GM21360 (cell line): ENCODE data around the gene MYO9B.
A peak's percentile ranks its signal among the peaks of the same experiment; 100 is the strongest.

Source experiments
- ATAC-seq: cut with Tn5 transposase; IDR thresholded peaks from one replicate; pipeline ENCODE4 v1.9.1; 2021; ENCODE audit warnings: mild to moderate bottlenecking, moderate library complexity; ENCODE audit not compliant: unreplicated experiment

Gene MYO9B

DNA sequence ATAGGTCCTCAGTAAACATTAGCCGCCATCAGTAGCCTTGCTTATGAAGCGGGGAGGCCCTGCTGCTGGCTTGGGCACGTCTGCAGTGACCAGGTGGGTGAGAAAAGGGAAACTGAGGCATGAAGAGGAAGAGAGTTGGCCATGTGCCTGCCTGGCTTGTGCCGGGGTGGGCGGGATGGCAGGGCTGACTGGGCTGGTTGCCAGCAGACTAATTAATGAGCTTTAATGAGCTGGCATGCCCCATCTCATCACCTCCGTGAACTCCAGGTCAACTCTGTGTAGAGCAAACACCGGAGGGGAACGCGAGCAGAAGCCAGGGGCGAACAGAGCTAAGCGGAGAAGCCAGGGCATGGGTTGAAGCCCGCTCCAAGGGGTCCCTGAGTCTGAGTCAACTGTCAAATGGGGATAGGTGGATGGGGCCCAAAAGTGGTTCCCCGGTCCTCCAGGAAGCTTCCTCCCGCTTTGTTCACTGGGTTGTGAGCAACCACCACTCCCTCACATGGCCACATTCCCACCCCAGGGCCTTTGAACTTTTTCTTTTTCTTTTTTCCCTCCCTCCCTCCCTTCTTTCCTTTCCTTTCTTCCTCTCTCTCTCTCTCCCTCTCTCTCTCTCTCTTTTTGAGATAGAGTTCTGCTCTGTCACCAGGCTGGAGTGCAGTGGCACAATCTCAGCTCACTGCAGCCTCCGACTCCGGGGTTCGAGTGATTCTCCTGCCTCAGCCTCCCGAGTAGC lies 161.4 kb downstream of the MYO9B start:
- ATAC-seq: no peak

DNA sequence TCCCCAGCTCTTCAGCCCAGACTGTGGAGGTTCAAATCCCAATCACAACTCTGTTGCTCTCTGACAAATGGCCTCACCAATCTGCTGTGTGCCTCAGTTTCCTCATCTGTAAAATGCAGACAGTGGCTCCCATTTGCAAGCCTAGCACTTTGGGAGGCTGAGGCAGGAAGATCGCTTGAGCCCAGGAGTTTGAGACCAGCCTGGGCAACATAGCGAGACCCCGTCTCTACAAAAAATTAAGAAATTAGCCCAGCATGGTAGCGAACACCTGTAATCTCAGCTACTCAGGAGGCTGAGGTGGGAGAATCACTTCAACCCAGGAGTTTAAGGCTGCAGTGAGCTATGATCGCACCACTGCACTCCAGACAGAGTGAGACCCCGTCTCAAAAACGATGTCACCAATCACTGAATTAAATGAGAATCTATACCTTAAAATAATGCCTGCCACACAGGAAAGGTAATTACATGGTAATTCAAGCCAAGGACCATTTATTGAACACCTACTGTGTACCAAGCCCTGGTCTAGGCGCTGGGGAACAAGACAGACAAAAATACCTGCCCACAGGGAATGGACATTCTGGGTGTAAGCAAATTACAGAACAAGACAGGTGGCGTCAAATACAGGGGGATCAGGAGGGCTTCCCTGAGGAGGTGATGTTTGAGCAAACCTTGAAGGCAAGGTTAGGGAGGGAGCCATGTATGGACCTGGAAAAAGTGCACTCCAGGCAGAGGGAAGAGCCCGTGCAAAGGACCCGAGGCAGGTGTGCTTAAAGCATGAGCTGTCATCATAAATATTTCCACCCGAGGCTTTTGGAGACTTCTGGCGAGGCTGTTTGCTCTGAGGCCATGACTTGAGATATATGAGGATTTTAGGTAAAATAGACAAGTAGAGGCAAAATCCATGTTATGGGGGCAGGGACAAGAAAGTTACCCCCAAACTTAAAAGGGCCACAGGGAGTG lies 162.4 kb downstream of the MYO9B start:
- ATAC-seq: no peak

DNA sequence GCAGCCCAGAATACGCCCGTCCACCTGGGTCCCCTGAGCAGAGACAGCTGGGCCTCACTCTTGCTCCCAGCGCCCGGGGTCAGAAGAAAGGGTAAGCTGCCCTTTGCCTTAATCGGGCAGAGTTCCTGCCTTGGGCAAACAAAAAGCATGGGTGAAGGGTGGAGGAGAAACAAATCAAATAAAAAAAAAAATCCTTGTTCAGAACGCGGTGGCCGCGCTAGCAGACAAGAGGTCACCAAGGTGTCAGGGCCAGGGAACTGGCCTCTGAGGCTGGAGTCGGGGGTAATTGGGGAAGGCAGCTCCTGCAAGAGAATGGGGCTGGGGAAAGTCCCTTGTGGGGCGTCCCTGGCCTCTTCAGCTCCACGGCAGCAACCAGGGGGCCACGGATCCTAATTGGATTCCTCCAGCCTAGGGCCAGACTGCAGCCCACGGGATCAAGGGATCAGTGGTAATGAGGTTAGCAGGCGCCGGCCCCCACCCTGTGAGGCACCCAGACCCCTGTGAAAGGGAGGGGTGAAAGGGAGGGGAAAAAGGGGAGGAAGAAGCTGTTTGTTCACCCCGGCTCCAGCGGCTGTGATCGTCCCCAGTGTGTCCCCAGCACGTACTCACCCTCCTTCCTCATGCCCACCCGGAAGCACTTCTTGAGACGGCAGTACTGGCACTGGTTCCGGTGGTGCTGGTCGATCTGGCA lies 164.6 kb downstream of the MYO9B start:
- ATAC-seq: no peak

DNA sequence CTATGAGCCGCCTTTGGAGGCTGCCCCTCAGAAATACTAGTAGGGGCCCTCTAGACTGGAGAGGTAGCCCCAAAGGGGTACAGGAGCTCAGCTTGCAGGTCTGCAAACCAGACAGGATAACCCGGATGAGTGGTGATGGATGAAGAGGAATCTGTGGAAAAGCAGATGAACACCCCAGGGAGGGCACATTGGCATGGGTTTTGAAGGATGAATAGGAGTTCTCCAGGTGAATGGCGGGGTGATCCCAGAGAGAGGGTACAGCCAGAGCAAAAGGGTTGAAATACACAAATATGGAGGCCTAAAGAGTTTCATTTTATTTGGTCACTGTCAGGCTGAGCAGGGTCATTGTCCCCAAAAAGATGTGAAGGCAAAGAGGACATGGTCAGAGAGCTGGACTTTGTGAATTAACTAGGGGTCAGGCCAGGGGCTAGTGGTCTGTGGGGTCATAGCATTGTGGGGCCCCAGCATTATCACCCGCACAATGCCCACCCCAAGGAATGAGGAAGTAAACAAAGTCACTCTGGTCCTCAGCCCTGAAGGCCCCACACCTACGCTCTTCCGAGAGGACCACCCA lies 165.3 kb downstream of the MYO9B start:
- ATAC-seq: no peak

DNA sequence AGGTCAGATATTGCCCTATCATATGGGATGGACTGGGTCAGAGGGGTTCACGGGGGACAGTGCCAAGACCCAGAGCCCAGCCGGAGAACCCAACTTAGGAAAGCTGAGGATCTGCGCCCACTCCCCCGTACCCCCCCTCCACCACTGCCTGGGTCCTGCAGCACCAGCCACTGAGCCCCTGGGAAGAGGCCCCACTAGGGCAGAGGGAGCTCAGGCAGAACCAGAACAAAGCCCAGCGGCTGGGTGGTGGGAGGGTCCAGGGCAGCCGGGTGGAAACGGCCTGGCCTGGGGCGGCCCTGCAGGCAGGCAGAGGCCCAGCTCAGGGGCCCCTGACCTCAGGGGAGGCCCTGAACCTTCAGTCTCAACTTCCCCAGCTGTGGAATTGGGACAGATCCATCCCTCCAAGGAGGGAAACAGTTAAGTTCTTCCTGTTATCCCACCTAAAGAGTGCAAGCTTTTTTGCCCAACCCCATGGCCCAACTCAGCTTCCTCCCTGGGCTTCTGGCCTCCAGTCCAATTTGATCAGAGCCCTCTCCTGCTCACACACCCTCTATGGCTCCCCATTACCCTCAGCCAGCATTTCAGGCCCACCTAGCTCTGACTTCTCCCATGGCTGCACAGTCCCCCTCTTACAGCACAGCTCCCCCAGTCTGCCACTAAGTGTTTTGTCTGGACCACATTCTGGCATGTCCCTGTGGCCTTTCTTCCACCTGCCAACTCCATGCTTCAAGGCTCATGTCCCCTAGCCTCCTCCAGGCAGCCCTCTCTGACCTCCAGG lies 167.0 kb downstream of the MYO9B start:
- no peak for ATAC-seq

DNA sequence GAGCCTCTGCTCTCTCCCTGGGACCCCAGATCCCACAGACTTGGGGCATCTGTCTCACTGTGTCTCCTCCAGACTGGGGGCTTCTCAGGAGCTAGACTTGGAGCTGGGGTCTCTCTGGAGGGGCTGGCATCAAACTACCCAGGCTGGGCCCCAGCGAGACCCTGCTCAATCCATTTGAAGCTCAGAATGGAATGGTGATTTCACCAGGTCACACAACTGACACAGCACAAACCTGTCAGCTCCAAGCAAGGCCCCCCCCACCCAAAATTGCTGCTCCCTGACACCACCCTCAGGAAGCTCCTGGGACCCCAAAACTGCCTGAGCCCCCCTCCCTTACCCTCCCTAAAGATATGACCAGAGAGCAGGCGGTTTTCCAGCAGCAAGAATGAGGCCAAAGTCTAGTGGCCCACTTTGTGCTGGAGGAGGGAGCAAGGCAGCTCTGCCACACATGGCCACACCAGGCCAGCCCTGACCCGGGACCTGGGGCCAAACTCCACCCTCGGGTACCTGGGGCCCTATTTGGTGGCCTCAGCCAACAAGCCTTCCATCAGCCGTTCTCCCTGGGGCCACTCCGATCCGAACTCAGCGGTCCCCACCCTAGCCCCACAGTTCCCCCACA lies 167.7 kb downstream of the MYO9B start:
- no peak for ATAC-seq

DNA sequence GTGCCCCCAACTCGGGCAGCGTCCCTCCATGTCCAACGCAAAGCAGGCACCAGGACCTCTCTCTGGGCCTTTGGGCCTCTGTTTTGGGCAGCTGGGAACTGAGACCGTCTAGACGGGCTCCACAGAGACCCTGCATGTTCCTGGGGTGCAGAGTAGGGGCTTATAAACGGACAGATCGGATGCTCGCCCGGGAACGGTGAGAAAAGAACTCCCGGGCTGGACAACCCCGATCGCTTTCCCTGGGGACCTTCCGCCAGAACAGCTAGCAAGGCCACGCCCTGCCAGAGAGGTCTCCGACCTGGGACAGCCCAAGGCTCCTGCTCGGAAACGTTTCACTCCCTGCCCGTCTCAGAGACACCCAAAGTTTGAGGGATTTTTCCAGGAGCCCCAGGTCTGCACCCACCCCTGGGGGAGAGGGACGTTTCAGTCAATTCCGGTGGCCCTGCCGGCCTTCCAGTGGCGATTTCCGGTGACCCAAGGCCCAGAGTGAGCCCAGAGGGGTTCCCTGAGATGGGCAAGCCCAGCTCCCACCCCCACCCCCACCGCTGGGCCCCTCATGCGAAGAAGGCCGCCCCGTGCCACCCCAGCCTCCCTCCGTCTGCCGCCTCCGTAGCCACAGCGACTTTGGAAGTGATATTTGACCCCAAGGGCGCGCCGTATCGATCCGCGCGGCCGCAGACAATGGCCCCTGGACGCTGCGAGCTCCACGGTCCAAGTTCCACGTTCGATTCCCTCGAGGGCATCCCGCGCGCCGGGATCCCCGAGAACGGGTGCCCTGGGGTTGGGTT lies 168.4 kb downstream of the MYO9B start:
- no peak for ATAC-seq

DNA sequence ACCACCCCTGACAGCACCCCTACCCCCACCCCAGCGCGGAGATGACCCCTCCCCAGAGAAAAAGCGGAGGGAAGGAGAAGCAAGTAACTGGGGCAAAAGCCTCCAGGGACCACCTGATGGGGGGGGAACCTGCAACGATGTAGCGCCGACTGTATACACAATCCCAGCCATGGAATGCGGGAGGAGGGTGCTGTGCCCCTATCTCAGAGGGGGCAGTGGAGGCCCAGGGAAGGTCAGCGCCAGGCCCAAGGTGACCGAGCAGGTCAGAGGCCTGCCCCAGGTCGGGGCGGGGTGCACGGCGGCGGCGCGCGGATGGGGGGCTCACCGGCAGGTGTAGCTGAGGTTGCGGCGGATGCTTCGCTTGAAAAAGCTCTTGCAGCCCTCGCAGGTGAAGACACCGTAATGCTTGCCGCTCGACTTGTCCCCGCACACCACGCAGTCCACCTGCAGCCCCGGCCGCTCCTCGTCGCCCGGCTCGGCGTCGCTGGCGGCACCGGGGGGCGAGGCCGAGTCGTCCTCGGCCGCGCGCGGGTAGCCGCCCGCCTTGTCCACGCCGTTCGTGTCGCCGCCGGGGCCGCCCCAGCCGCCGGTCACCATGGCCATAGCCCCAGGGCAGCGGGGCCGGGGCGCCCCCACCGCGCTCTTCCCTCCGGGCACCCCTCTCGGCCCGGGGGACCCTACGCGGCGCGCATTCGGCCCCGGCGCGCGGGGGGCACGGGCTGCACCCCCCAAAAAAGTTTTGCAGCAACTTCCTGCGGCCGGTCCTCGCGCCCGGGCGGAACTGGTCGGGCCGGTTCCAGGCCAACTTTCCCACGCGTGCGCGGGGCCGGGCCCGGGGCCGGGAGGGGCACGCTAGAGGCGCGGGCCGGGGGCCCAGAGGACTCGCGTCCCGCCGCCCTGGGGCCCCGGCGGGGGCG lies 169.3 kb downstream of the MYO9B start:
- peak; percentile 13 for ATAC-seq

DNA sequence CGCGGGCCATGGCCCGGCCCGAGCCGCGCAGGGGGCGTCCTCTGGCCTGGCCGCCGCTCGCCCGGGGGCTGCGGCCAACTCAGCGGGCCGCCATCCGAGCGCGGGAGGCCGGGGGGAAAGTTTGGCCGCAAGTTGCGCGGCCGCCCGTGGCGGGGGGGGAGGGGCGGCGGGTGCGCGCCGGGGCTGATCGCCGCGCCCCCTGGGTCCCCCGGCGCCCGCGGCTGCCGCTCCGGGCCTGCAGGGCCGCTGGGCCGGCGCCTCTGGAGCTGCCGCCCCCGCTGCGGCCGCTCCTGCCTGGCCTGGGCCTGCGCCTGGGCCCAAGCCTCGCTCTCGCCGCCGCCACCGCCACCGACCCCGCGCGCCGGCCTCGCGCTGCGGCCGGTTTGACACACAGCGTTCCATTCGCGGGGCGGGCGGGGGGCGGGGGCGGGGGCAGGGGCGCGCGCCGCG lies 170.0 kb downstream of the MYO9B start, which contains the start of gene NR2F6:
NR2F6 (minus strand) TSS at position 385 of the 450 bp plus-strand sequence. CDS start 699 bp downstream, outside the sequence.
- peak; percentile 18 for ATAC-seq

DNA sequence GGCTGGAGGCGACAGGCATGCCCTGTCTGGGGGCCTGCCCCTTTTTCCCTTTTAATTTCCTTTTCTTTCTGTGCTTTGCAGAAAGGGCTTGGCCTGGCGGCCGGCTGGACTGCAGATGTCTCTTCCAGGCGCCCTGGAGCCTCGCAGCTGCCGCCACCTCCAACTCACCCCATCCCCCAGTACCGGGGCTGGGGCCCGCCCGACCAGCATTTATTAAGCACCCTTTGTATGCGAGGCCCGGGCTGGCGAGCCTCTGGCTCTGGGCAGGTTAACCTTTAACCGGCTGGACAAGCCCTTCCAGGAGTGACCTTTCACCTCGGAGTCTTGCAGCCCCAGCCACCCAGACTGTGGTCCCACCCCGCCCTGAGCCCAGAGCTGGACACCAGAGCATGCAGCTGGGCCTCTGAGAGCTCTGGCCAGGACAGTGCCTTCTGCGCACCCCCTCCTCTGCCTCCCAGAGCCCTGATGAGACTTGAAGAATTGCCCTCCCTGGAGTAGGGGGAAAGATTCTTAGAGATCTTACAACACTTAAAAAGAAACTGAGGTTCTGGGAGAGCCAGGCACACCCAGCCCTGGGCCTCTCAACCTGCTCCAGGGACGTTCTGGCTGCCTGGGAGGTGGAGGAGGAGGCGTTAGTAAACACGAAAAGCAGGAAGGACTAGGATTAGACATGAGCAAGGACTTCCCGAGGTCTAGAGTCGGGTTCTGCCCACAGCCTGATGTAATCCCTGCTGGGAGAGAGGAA lies 171.3 kb downstream of the MYO9B start:
- no peak for ATAC-seq

DNA sequence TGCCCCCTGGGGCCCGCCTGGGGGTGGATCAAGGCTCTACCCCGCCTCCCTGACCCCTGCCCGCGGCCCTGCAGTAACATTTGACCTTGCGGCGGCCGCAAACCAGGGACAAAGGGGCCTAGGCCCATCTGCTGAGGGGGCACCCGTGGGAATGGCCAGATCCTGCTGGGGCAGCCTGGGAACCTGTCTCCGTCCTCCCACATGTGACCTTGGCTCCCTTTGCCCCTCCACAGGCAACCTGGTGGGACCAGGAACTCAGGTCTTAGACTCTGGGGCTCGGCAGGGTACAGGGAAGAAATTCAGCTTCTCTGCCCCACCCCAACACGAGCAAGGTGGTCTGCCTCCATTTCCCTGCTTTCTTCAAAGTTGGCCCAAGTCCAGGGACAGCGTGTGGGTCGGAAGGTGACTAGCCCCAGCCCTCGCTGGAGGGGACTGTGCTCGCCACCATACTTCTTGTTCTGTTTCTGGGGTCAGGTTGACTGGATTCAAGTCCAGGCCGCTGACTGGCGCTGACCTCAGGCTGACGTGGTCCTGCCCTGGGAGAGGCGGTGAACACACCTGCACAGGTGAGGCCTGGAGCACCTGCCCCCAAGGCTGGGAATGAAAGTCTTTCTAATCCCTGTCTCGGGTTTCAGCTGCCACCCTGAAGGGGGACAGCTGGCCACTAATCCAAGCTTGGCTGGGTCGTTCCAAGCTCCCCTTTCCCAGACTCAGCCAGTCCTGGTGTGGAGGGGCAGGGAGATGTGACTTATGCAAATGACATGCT lies 172.6 kb downstream of the MYO9B start:
- ATAC-seq: no peak

DNA sequence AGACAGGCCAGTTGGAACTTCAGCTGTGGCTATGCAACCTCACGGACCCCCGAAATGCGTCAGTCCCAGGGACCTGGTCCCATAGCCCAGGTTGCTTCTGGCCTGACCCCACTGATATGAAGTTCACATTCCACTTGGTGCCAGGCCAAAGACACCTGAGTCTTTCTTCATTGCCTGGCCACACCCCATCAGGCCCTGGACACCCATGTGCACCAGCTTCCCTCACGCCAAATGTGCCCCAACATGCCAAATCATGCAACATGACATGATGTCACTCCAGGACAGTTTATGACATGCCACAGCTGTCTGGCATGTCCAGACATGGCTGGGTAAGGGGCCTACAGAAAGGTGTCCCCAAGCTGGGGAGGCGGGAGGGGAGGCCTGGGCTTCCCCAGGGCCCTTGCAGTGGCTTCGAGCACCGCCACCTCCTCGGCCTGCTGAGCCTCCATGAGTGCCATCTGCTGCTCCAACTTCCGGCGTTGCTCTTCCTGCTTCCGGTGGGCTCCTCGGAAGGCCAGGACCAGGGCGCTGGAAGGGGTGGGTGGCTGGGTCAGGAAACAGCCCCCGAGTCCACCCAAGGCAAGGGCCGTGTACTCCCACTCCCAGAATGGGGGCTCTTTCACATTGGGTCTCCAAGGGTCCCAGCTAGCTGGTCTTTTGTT lies 174.4 kb downstream of the MYO9B start:
- ATAC-seq: no peak

DNA sequence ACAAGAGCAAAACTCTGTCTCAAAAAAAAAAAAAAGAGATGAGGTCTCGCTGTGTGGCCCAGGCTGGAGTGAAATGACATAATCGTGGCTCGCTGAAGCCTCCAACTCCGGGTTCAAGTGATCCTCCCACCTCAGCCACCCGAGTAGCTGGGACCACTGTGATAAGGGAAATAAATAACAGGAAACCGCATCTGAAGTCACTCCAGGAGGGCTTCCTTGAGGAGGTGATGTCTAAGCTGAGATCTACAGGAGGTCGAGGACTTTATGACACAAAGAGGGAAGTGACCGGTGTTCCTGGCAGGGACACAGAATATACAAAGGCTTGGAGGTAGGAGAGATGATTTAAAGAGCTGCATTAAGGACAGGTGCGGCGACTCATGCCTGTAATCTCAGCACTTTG lies 179.1 kb downstream of the MYO9B start:
- no peak for ATAC-seq

DNA sequence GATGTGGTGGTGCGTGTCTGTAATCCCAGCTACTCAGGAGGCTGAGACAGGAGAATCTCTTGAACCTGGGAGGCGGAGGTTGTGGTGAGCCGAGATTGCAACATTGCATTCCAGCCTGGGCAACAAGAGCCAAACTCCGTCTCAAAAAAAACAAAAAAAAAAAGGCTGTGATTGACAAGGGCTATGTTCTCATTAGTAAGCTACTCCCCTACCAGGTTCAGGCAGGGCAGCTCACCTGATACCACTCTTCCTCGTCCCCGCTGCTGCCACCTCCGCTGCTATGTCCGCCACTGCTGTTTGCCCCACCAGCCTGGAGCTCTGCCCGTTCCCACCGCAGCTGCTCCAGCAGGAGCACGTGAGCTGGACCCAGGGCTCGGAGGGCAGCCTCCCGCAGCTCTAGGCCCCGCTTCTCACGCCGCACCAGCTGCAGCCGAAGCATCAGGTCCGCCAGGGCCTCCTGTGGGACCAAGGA lies 179.6 kb downstream of the MYO9B start:
- no peak for ATAC-seq

DNA sequence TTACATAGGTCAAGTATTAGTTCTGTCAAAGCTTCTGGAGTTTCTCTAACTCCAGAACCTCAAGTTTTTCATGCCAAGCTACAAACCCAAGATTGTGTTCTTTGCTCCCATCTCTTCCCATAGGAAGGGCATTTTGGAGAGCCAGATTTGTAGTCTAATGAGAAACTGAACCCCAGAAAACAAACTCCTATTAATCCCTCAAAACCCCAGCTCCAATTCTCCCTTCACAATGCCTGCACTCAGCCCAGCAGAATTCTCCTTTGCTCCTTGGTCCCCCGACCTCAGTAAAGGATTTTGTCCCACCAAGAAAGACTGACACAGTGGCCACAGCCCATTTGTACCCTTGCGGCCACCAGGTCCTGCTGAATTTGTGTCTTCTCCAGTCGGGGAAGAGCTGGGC lies 180.6 kb downstream of the MYO9B start:
- no peak for ATAC-seq
